Placental epithelial cell (primary cell): ENCODE data around the gene NALCN. TPM values are rescaled to one million over a fixed set of nuclear protein-coding genes. Genes with fewer than 3 reads are reported as not detected.

Experiments
- total RNA-seq: library from RNA; depleted of rRNA; stranded (reverse); fragments of >200 nt; gene quantifications from 2 replicates; pipeline ENCODE4 v1.2.3, GENCODE V29; 2012

The NALCN gene
- total RNA-seq: 4.3 and 18.4 TPM in 2 replicates

GRCh38 chr13:101416181-101417042, at the start of gene NALCN:
Gene NALCN (minus strand): TSS chr13:101416508. CDS start chr13:101399126, 17,382 bp downstream.

DNA sequence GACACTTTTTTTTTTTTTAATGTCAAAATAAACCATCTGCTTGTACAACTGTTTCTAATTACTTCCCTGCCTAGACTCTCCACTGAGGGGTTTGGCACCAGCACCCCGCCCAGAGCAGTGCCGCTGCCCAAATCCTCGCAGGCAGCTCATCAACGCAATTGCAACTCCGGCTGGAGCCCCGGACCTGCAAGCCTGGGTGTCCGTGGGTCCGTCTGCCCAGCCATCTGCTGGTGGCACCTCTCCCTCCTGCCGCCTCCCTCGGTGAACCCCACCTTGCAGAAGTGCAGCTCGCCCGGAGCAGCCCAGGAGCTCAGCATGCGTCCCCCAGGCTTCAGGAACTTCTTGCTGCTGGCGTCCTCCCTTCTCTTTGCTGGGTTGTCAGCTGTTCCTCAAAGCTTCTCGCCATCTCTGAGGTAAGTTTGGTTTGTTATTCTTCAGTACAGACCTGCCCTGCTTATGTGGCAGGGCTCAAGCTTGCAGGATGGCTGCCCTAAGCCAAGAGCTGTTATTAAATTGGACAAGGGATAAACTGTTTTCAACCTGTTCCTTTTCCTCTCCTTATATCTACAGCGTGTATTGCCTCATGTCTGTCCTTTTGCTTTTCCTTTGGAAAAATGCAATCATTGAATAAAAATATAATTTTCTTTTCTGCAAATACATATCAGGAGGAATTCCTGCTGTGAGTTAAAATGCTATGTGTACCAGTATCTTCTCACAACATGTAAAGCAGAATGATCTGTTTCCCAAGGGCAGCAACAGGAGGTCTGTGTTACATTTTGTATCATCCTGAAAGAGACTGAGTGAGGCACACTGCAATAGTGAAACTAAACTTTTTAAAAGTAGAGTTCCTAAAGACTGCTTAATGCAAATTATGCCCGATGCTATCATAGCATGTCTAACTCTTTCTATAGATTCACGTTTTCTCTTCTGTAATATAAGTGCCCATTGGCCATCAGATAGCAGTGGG, 36.5 kb upstream of the NALCN start, which contains the start of gene ITGBL1:
Gene ITGBL1, plus strand, starts transcription at position 157 of the 967 bp plus-strand sequence. Its CDS starts 159 bp downstream, at position 316.

Other genes with a start within 250 kb of the NALCN start
- 22.8 and 63.8 TPM in 2 replicates for gene ITGBL1, start 36.2 kb upstream of the NALCN start, total RNA-seq